Measurements from ENCODE around the gene SERPINH1. TPM values are rescaled to one million over a fixed set of nuclear protein-coding genes. Genes with fewer than 3 reads are reported as not detected.

Gene SERPINH1
- total RNA-seq, 3 donors from 2014 or later (not counting 1 experiment from before 2014, with no cell fraction given) = 5.4 to 8.8 (median 7.2) TPM

GRCh38 chr11:75553889-75554257 lies 8.2 kb upstream of the SERPINH1 start:
- H3K4me1 ChIP-seq (ENCODE audit: control insufficient read depth, insufficient read depth, low read length) = no peaks in the 10 kb centered on the region
- no peaks in the 10 kb centered on the region for H3K9me3 Mint-ChIP-seq
- intact Hi-C loops (cut with micrococcal nuclease) = no loop called here

DNA sequence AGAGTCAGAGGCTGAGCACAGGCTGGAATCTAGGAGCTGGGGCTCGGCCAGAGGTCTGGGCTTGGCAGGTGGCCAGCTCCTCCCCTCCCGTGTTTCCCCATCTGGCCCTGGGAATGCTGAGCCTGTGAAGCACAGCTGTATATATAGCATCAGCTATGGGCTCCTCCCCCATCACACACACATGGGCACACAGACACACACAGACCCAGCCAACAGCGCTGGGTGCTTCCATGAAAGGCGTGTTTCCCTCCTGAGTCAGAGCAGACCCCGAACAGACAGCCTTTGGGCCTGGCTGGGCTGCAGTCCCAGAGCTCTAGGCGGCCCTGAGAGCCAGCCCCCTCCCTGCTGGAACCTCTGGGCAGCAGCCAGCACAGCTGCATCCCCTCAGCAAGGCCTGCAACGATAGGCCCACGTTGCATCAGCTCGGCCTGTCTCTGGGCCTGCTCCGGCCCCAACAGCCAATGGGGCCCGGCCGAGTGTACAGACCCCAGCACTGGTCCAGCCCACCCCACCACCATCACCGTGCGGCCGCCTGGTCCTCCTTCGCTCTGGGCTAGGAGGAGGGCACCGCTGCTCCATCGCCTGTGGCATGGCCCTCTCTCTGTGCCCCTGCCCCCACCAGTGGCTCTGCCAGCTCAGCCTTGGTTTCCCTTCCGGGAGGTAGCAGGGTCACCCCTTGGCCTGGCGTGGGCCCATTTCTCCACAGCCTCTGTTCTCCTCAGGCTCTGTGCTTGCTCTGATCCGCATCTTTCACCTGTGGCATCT lies 7.6 kb upstream of the SERPINH1 start:
- Mint-ChIP-seq H3K36me3 (no peaks in the 10 kb centered on the region), H3K27me3 (ENCODE audit: low read depth in 2 of 2) (peaks cover 0 to 4% of the 10 kb centered on the region in 2 donors), H3K9me3 (no peaks in the 10 kb centered on the region), H3K4me1 (no peaks in the 10 kb centered on the region), H3K27ac (no peak overlapping the region), H3K4me3 (no peak overlapping the region)
- H3K4me1 ChIP-seq (ENCODE audit: control insufficient read depth, insufficient read depth, low read length) = no peaks in the 10 kb centered on the region
- intact Hi-C loops (cut with micrococcal nuclease) = no loop called here
- TF ChIP-seq CTCF (IDR thresholded peaks at IDR 0.05) = no peak
- H3K27me3 ChIP-seq (ENCODE audit: control insufficient read depth, insufficient read depth, low read length) = no peaks in the 10 kb centered on the region
- DNase-seq (no peak), ATAC-seq (no peak)
- no peak overlapping the region for H3K4me3 ChIP-seq (ENCODE audit: low read length)
- H3K36me3 ChIP-seq (ENCODE audit: control insufficient read depth, insufficient read depth, low read length) = no peaks in the 10 kb centered on the region
- no peaks in the 10 kb centered on the region for H3K9me3 ChIP-seq (ENCODE audit: control insufficient read depth, insufficient read depth, low read length)
- WGBS (ENCODE audit: insufficient coverage) = 83% methylated on average over 21 of the region's 21 CpGs
- H3K27ac ChIP-seq (ENCODE audit: low read length) = no peak overlapping the region

More at GRCh38 chr11:75553889-75554257, 8.2 kb upstream of the SERPINH1 start:
- DNase-seq (no peak), ATAC-seq (no peak)
- Histone ChIP-seq H3K36me3 (ENCODE audit: control insufficient read depth, insufficient read depth, low read length) (no peaks in the 10 kb centered on the region), H3K27me3 (ENCODE audit: control insufficient read depth, insufficient read depth, low read length) (no peaks in the 10 kb centered on the region), H3K27ac (ENCODE audit: low read length) (no peak overlapping the region), H3K9me3 (ENCODE audit: control insufficient read depth, insufficient read depth, low read length) (no peaks in the 10 kb centered on the region), H3K4me3 (ENCODE audit: low read length) (no peak overlapping the region)
- peaks cover 0 to 7% of the 10 kb centered on the region in 2 donors for H3K27me3 Mint-ChIP-seq (ENCODE audit: low read depth in 2 of 2)
- no peaks in the 10 kb centered on the region for H3K4me1 Mint-ChIP-seq
- H3K27ac Mint-ChIP-seq = no peak overlapping the region
- WGBS (ENCODE audit: insufficient coverage) = 82% methylated on average over 1 of the region's 1 CpG
- TF ChIP-seq CTCF (IDR thresholded peaks at IDR 0.05) = no peak
- no peaks in the 10 kb centered on the region for H3K36me3 Mint-ChIP-seq
- H3K4me3 Mint-ChIP-seq = no peak overlapping the region

DNA sequence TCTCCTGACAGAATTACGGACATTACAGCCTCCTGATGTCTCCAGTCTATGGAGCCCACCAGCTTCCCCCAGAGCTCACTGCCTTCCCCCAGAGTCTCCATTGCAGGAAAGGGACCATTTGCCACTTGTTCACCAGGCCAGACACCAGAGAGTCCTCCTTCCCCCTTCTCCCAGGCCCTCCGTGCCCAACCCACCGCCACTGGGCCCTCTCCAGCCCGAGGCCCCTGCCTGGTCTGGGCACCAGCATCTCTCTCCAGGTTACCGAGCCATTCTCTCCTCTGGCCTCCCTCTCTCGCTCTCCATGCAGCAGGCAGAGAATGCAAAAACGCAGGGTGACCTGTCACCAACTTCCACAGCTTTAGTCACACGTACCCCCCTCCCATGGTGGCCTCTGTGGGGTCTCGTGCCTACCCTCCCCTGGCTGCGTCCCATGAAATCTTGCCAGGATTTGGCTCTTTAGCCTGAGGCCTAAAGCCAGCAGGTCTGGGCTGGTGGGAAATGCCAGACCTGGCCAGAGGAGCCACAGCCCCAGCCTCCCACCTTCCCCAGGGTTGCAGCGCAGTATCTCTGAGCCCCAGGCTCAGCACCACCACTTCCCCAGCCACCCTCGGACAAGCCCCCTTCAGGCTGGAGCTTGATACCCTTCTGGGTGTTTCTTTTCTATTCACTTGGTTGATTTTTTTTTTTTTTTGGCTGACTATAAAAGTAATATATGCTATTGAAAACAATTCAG lies 6.8 kb upstream of the SERPINH1 start:
- no peaks in the 10 kb centered on the region for H3K36me3 Mint-ChIP-seq
- DNase-seq = no peak
- H3K4me3 ChIP-seq (ENCODE audit: low read length) = no peak overlapping the region
- H3K36me3 ChIP-seq (ENCODE audit: control insufficient read depth, insufficient read depth, low read length) = no peaks in the 10 kb centered on the region
- no peaks in the 10 kb centered on the region for H3K9me3 ChIP-seq (ENCODE audit: control insufficient read depth, insufficient read depth, low read length)
- TF ChIP-seq CTCF (IDR thresholded peaks at IDR 0.05) = no peak
- no peak overlapping the region for H3K27ac Mint-ChIP-seq
- H3K27ac ChIP-seq (ENCODE audit: low read length) = no peak overlapping the region
- H3K27me3 ChIP-seq (ENCODE audit: control insufficient read depth, insufficient read depth, low read length) = no peaks in the 10 kb centered on the region
- H3K9me3 Mint-ChIP-seq = no peaks in the 10 kb centered on the region
- H3K4me1 Mint-ChIP-seq = no peaks in the 10 kb centered on the region
- H3K27me3 Mint-ChIP-seq (ENCODE audit: low read depth in 2 of 2) = peaks cover 0 to 4% of the 10 kb centered on the region in 2 donors
- H3K4me1 ChIP-seq (ENCODE audit: control insufficient read depth, insufficient read depth, low read length) = no peaks in the 10 kb centered on the region
- ATAC-seq = no peak
- intact Hi-C loops (cut with micrococcal nuclease) = no loop called here
- no peak overlapping the region for H3K4me3 Mint-ChIP-seq
- WGBS (ENCODE audit: insufficient coverage) = 93% methylated on average over 12 of the region's 12 CpGs

Data from natural killer cell (primary cell).